ENCODE measurements around the gene LRMDA.
A peak's percentile ranks its signal among the peaks of the same experiment; 100 is the strongest.
"Not testable (repeated sequence)": the region's sequence is repeated elsewhere in the genome, so short reads cannot be mapped to it uniquely, and the experiment has no call there.

Gene LRMDA

GRCh38 chr10:75736151-75736640 is 304.8 kb downstream of the LRMDA start:
- DNase-seq (ENCODE audit: low spot score) (no peak), FAIRE-seq (no peak)

- peak; percentile 97 for FAIRE-seq
- no peak for DNase-seq (ENCODE audit: low spot score)
Measured at GRCh38 chr10:75736889-75737579, 305.6 kb downstream of the LRMDA start.

- FAIRE-seq (no peak), DNase-seq (ENCODE audit: low spot score) (no peak)
Measured at GRCh38 chr10:75737580-75737949, 306.1 kb downstream of the LRMDA start.

- FAIRE-seq: peak; percentile 9
- DNase-seq (ENCODE audit: low spot score): no peak
Measured at GRCh38 chr10:75738924-75739323, 307.5 kb downstream of the LRMDA start.

- no peak for DNase-seq (ENCODE audit: low spot score)
- FAIRE-seq: no peak
Measured at GRCh38 chr10:75739414-75740143, 308.2 kb downstream of the LRMDA start.

- FAIRE-seq (no peak), DNase-seq (ENCODE audit: low spot score) (no peak)
Measured at GRCh38 chr10:75740541-75740940, 309.1 kb downstream of the LRMDA start.

- no peak for FAIRE-seq
- no peak for DNase-seq (ENCODE audit: low spot score)
Measured at GRCh38 chr10:75742355-75742754, 310.9 kb downstream of the LRMDA start.

GRCh38 chr10:75743291-75743778 is 311.9 kb downstream of the LRMDA start:
- FAIRE-seq (no peak), DNase-seq (ENCODE audit: low spot score) (no peak)

GRCh38 chr10:75744261-75744660 is 312.8 kb downstream of the LRMDA start:
- no peak for FAIRE-seq

GRCh38 chr10:75746356-75746755 is 314.9 kb downstream of the LRMDA start:
- FAIRE-seq: no peak
- DNase-seq (ENCODE audit: low spot score): no peak

More at GRCh38 chr10:75744261-75744660, 312.8 kb downstream of the LRMDA start:
- DNase-seq (ENCODE audit: low spot score): no peak

GRCh38 chr10:75750093-75750875 is 318.9 kb downstream of the LRMDA start:
- not testable (repeated sequence) for DNase-seq (ENCODE audit: low spot score); FAIRE-seq

- DNase-seq (ENCODE audit: low spot score) (no peak), FAIRE-seq (no peak)
Measured at GRCh38 chr10:75751232-75751631, 319.8 kb downstream of the LRMDA start.

GRCh38 chr10:75753621-75754020 is 322.2 kb downstream of the LRMDA start:
- DNase-seq (ENCODE audit: low spot score) (no peak), FAIRE-seq (peak; percentile 20)

GRCh38 chr10:75754096-75754831 is 322.8 kb downstream of the LRMDA start:
- DNase-seq (ENCODE audit: low spot score) (no peak), FAIRE-seq (no peak)

- DNase-seq (ENCODE audit: low spot score) (no peak), FAIRE-seq (no peak)
Measured at GRCh38 chr10:75755528-75755927, 324.1 kb downstream of the LRMDA start.

- no peak for FAIRE-seq
- DNase-seq (ENCODE audit: low spot score): no peak
Measured at GRCh38 chr10:75761289-75761688, 329.9 kb downstream of the LRMDA start.

- DNase-seq (ENCODE audit: low spot score): no peak
- no peak for FAIRE-seq
Measured at GRCh38 chr10:75762431-75762802, 331.0 kb downstream of the LRMDA start.

- FAIRE-seq: no peak
Measured at GRCh38 chr10:75763652-75764051, 332.2 kb downstream of the LRMDA start.

GRCh38 chr10:75764974-75765788 is 333.8 kb downstream of the LRMDA start:
- DNase-seq (ENCODE audit: low spot score): no peak

More at GRCh38 chr10:75763652-75764051, 332.2 kb downstream of the LRMDA start:
- DNase-seq (ENCODE audit: low spot score): no peak

GRCh38 chr10:75765789-75766096 is 334.3 kb downstream of the LRMDA start:
- no peak for DNase-seq (ENCODE audit: low spot score)

More at GRCh38 chr10:75764974-75765788, 333.8 kb downstream of the LRMDA start:
- FAIRE-seq: no peak

More at GRCh38 chr10:75765789-75766096, 334.3 kb downstream of the LRMDA start:
- FAIRE-seq: peak; percentile 17

All from urothelium cell line (cell line).